Measurements from ENCODE around the gene RASAL2.

DNA sequence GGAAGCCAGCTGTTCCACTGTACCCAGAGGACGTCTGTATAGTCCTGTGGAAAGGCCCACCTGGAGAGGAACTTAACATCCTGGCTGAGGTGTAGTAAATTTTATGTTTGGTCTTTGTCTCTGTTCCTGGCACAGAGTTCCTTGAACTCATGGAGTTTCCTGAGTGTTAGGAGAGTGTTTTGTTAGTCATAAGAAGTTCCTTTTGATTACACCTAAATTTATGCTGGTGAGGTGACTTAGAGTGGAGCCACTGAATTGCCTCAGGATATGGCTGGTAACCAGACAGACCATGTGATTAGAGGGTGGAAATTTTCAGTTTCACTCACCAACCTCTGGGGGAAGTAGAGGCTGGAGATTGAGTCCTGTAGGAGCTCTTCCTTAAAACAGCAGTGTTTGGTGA lies 57.9 kb downstream of the RASAL2 start:
- TF ChIP-seq POLR2AphosphoS5 (IDR thresholded peaks at IDR 0.05; ENCODE audit: borderline replicate concordance, low read depth, low read length) (no peak), EZH2 (IDR thresholded peaks at IDR 0.05) (no peak), FOXP2 (optimal IDR thresholded peaks at IDR 0.05; ENCODE audit: control extremely low read depth, extremely low read length, insufficient read depth) (no peak)
